CD14-positive monocyte (primary cell): Measurements from ENCODE around the gene MRPL23. TPM values are rescaled to one million over a fixed set of nuclear protein-coding genes. Genes with fewer than 3 reads are reported as not detected.

Experiments
- DNase-seq, 3 donors: peaks; one replicate each; pipeline ENCODE4 v3.0.0-alpha.2; 2011 to 2022
- H2AFZ ChIP-seq: 2 replicates; pipeline ENCODE4 v1.6.0; 2012; ENCODE audit warnings: mild to moderate bottlenecking, low read depth, low read length, inconsistent platforms; ENCODE audit not compliant: insufficient read depth, poor library complexity, severe bottlenecking
- H3K27ac ChIP-seq, 2 donors: 1 replicate in 1 of 2; 2 replicates in 1 of 2; pipeline ENCODE4 v1.5.1; 2012 to 2013; ENCODE audit warnings: low read length in 2 of 2, control low read depth in 1 of 2, inconsistent platforms in 1 of 2, low read depth in 1 of 2, mild to moderate bottlenecking in 1 of 2
- H3K27me3 ChIP-seq, 2 donors: one replicate each; pipeline versions ENCODE4 v1.6.0 to v1.6.1; 2011 to 2013; ENCODE audit warnings: low read length in 2 of 2; ENCODE audit not compliant: control insufficient read depth in 2 of 2, insufficient read depth in 2 of 2
- H3K36me3 ChIP-seq, 2 donors: replicated peaks in 1 of 2; 1 replicate in 1 of 2; 2 replicates in 1 of 2; pipeline versions ENCODE4 v1.5.1 to v1.6.1; 2012 to 2013; ENCODE audit warnings: low read length in 2 of 2, control low read depth in 1 of 2, inconsistent platforms in 1 of 2, mild to moderate bottlenecking in 1 of 2; ENCODE audit not compliant: insufficient read depth in 2 of 2, control insufficient read depth in 1 of 2
- H3K4me1 ChIP-seq, 2 donors: 1 replicate in 1 of 2; 2 replicates in 1 of 2; pipeline versions ENCODE4 v1.5.1 to v1.6.1; 2012 to 2013; ENCODE audit warnings: low read length in 2 of 2, control low read depth in 1 of 2, inconsistent platforms in 1 of 2, mild to moderate bottlenecking in 1 of 2, moderate library complexity in 1 of 2; ENCODE audit not compliant: insufficient read depth in 2 of 2, control insufficient read depth in 1 of 2
- H3K4me2 ChIP-seq: replicated peaks from 2 replicates; pipeline ENCODE3; 2012; ENCODE audit warnings: low read length, moderate library complexity, mild to moderate bottlenecking; ENCODE audit not compliant: poor library complexity, severe bottlenecking; ENCODE audit errors: extremely low read depth
- H3K4me3 ChIP-seq, 3 experiments: fragments of 200-600 bp in 1 of 3; sonication (generic) in 1 of 3; replicated peaks in 1 of 3; 1 replicate in 2 of 3; 2 replicates in 1 of 3; pipeline ENCODE4 v1.5.1; 2011 to 2013; ENCODE audit warnings: low read length in 3 of 3, mild to moderate bottlenecking in 3 of 3, control low read depth in 2 of 3, low read depth in 2 of 3, inconsistent platforms in 1 of 3, moderate library complexity in 1 of 3
- H3K79me2 ChIP-seq: 2 replicates; pipeline ENCODE4 v1.6.0; 2012; ENCODE audit warnings: mild to moderate bottlenecking, control low read depth, inconsistent platforms, low read length, moderate library complexity; ENCODE audit not compliant: insufficient read depth
- H3K9ac ChIP-seq: 2 replicates; pipeline ENCODE4 v1.6.0; 2017; ENCODE audit warnings: low read length, mild to moderate bottlenecking; ENCODE audit not compliant: insufficient read depth, poor library complexity, severe bottlenecking
- H3K9me3 ChIP-seq, 2 donors: replicated peaks in 1 of 2; 1 replicate in 1 of 2; 2 replicates in 1 of 2; pipeline versions ENCODE4 v1.5.1 to v1.6.1; 2012 to 2013; ENCODE audit warnings: low read length in 2 of 2, control low read depth in 1 of 2; ENCODE audit not compliant: control insufficient read depth in 1 of 2, insufficient read depth in 1 of 2
- H4K20me1 ChIP-seq: 2 replicates; pipeline ENCODE4 v1.6.0; 2012; ENCODE audit warnings: mild to moderate bottlenecking, low read length, control low read depth, moderate library complexity; ENCODE audit not compliant: insufficient read depth
- H3K27ac Mint-ChIP-seq, 7 donors: one replicate each; pipeline ENCODE4 v1.8.0; 2020; ENCODE audit warnings: mild to moderate bottlenecking in 7 of 7, mixed read lengths in 7 of 7, moderate library complexity in 6 of 7, inconsistent platforms in 2 of 7
- H3K27me3 Mint-ChIP-seq, 3 donors: one replicate each; pipeline ENCODE4 v1.8.0; 2021 to 2022; ENCODE audit warnings: low read depth in 3 of 3, mild to moderate bottlenecking in 3 of 3, mixed read lengths in 3 of 3, moderate library complexity in 3 of 3, inconsistent platforms in 1 of 3
- H3K36me3 Mint-ChIP-seq, 2 donors: one replicate each; pipeline ENCODE4 v1.8.0; 2020; ENCODE audit warnings: mixed read lengths in 2 of 2, inconsistent platforms in 1 of 2, mild to moderate bottlenecking in 1 of 2
- H3K4me1 Mint-ChIP-seq: one replicate; pipeline ENCODE4 v1.8.0; 2020; ENCODE audit warnings: mild to moderate bottlenecking, mixed read lengths
- H3K4me3 Mint-ChIP-seq, 2 donors: one replicate each; pipeline ENCODE4 v1.8.0; 2020; ENCODE audit warnings: mild to moderate bottlenecking in 2 of 2, mixed read lengths in 2 of 2, moderate library complexity in 1 of 2
- H3K9me3 Mint-ChIP-seq, 7 donors: one replicate each; pipeline ENCODE4 v1.8.0; 2020 to 2022; ENCODE audit warnings: mixed read lengths in 7 of 7, mild to moderate bottlenecking in 6 of 7, moderate library complexity in 6 of 7, inconsistent platforms in 2 of 7
- WGBS: methylation state at CpG from one replicate; pipeline ENCODE4 v1.1.5; 2013; ENCODE audit warnings: missing lambda C conversion rate; ENCODE audit not compliant: insufficient coverage; 5-methylcytosine and 5-hydroxymethylcytosine counted together
- intact Hi-C, 2 donors: fragments of 100-400 bp; cut with micrococcal nuclease; formaldehyde crosslinking; loops; one replicate each; pipeline versions ENCODE4 v1.15.0 to v1.15.1; 2023
- polyA plus RNA-seq, 3 donors: library from polyadenylated mRNA; depleted of rRNA in 1 of 3; unstranded in 2 of 3; stranded (reverse) in 1 of 3; fragments of 300-500 nt in 2 of 3; fragments of >200 nt in 1 of 3; fragmentation: Illumina TruSeq in 2 of 3; gene quantifications; 1 replicate in 2 of 3; 2 replicates in 1 of 3; pipeline ENCODE4 v1.2.3, GENCODE V29; 2012 to 2021
- TF ChIP-seq, protein P1 (sequence below): fragments of 200-600 bp; IDR thresholded peaks from one replicate; pipeline ENCODE4 v1.8.0; 2022; ENCODE audit warnings: antibody characterized with exemption, mild to moderate bottlenecking

Gene MRPL23
- polyA plus RNA-seq, 3 donors = 19.3 to 109 (median 51.1) TPM

DNA sequence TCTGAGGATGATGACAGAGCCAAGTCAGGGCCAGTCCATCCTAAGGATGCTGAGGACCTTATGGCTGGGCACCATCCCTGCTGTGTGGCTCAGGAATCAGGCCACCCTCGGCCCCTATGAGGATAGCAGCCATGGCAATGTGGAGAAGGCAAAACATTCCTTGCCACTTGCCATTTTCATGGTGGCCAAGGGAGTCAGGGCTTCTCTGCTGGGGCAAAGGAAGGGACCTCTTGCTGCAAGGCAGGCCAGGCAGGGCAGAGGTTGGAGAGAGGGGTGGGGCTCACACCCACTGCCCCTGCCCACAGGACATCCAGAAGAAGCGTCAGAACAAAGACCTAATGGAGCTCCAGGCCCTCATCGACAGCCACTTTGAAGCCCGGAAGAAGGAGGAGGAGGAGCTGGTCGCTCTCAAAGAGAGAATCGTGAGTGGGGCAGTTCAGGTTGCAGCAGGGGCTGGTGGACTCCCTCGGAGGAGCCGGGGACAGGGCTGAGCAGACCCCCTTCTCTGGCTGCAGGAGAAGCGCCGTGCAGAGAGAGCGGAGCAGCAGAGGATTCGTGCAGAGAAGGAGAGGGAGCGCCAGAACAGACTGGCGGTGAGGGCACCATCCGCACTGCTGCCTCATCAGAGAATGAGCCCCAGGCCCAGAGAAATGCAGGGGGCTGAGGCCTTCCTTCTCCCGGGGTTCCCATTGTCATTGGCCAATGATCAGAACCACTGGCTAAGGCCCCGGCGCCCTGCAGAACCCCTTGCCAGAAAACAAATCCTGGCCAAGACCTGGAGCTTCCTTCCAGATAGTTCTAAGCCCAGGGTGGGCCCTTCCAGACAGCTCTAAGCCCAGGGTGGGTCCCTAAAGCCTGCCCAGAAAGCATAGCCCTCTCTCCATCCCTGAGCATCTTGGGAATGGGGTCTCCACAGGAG is 13.5 kb upstream of the MRPL23 start:
- H3K9me3 ChIP-seq = no peaks in the 10 kb centered on the region
- no peaks in the 10 kb centered on the region for H3K36me3 Mint-ChIP-seq
- no peak overlapping the region for H3K4me3 ChIP-seq
- H3K9ac ChIP-seq = no peak overlapping the region
- H3K27me3 Mint-ChIP-seq = peaks cover 8 to 25% (median 16%) of the 10 kb centered on the region in 3 donors
- 95% methylated on average over 16 of the region's 18 CpGs for WGBS
- intact Hi-C loops = no loop called here
- H3K4me1 Mint-ChIP-seq = peaks cover 13% of the 10 kb centered on the region
- peak overlapping the region in 2 of 7 donors; percentile 21 to 50 for H3K27ac Mint-ChIP-seq
- H3K4me3 Mint-ChIP-seq = no peak overlapping the region
- H3K27ac ChIP-seq = no peak overlapping the region
- peaks cover 9 to 12% of the 10 kb centered on the region in 2 donors for H3K4me1 ChIP-seq
- no peaks in the 10 kb centered on the region for H3K79me2 ChIP-seq
- H3K4me2 ChIP-seq = no peak overlapping the region
- no peak overlapping the region for H2AFZ ChIP-seq
- no peaks in the 10 kb centered on the region for H3K36me3 ChIP-seq
- DNase-seq = no peak
- peaks cover 0 to 3% (median 0%) of the 10 kb centered on the region in 7 donors for H3K9me3 Mint-ChIP-seq
- H4K20me1 ChIP-seq = no peaks in the 10 kb centered on the region
- H3K27me3 ChIP-seq = peaks cover 0 to 4% of the 10 kb centered on the region in 2 donors
- TF ChIP-seq, protein P1, sequence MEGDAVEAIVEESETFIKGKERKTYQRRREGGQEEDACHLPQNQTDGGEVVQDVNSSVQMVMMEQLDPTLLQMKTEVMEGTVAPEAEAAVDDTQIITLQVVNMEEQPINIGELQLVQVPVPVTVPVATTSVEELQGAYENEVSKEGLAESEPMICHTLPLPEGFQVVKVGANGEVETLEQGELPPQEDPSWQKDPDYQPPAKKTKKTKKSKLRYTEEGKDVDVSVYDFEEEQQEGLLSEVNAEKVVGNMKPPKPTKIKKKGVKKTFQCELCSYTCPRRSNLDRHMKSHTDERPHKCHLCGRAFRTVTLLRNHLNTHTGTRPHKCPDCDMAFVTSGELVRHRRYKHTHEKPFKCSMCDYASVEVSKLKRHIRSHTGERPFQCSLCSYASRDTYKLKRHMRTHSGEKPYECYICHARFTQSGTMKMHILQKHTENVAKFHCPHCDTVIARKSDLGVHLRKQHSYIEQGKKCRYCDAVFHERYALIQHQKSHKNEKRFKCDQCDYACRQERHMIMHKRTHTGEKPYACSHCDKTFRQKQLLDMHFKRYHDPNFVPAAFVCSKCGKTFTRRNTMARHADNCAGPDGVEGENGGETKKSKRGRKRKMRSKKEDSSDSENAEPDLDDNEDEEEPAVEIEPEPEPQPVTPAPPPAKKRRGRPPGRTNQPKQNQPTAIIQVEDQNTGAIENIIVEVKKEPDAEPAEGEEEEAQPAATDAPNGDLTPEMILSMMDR = no peak

DNA sequence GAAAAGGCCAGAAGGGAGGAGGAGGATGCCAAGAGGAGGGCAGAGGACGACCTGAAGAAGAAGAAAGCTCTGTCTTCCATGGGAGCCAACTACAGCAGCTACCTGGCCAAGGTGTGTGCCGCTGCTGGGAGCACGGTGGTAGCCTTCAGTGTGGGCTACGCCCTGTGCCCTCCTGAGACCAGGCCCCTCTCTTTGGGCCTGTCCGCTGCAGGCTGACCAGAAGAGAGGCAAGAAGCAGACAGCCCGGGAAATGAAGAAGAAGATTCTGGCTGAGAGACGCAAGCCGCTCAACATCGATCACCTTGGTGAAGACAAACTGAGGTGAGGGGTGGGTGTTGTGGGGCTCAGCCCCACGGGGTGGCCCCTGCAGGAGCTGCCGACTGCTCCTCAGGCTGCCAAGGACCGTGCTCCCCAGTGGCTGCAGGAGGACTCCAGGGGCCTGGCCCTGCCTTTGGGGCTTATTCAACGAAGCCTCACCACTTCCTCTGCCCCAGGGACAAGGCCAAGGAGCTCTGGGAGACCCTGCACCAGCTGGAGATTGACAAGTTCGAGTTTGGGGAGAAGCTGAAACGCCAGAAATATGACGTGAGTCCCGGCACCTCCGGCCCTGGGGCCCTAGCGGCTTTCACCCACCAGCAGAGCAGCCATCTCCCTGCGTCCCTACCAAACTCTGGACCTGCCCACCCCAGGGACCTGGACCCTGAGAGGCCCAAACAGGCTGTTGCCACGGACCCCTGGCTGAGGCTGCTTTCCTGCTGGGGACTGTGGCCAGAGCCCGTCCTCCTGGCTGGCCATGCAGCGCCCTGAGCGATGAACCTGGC is 12.6 kb upstream of the MRPL23 start:
- no peak overlapping the region for H3K4me3 Mint-ChIP-seq
- H3K27ac Mint-ChIP-seq = no peak overlapping the region
- H3K36me3 Mint-ChIP-seq = no peaks in the 10 kb centered on the region
- peaks cover 8 to 29% (median 20%) of the 10 kb centered on the region in 3 donors for H3K27me3 Mint-ChIP-seq
- no peak overlapping the region for H2AFZ ChIP-seq
- no peak overlapping the region for H3K4me3 ChIP-seq
- H3K9me3 ChIP-seq = no peaks in the 10 kb centered on the region
- peaks cover 0 to 7% of the 10 kb centered on the region in 2 donors for H3K27me3 ChIP-seq
- H4K20me1 ChIP-seq = no peaks in the 10 kb centered on the region
- no peaks in the 10 kb centered on the region for H3K79me2 ChIP-seq
- no peak overlapping the region for H3K4me2 ChIP-seq
- H3K4me1 Mint-ChIP-seq = peaks cover 18% of the 10 kb centered on the region
- no peaks in the 10 kb centered on the region for H3K36me3 ChIP-seq
- no peak overlapping the region for H3K9ac ChIP-seq
- H3K27ac ChIP-seq = no peak overlapping the region
- TF ChIP-seq, protein P1 = no peak
- no peak for DNase-seq
- H3K9me3 Mint-ChIP-seq = peaks cover 0 to 3% (median 0%) of the 10 kb centered on the region in 7 donors
- intact Hi-C loops = no loop called here
- 79% methylated on average over 20 of the region's 24 CpGs for WGBS
- H3K4me1 ChIP-seq = peaks cover 9 to 12% of the 10 kb centered on the region in 2 donors
